Activated gamma-delta T cell treated with anti-CD3 and anti-CD28 coated beads, Interleukin-2, amount 50 U/mL, for 16 hours (primary cell): ENCODE measurements around the gene LOXL4.
"Not testable (repeated sequence)": the region's sequence is repeated elsewhere in the genome, so short reads cannot be mapped to it uniquely, and the experiment has no call there.

Experiments
- DNase-seq: peaks from one replicate; pipeline ENCODE4 v3.0.0-alpha.2; 2020; ENCODE audit warnings: low read depth

Gene LOXL4

GRCh38 chr10:98244141-98244540, 23.9 kb downstream of the LOXL4 start:
- no peak for DNase-seq

- DNase-seq = no peak
Measured at GRCh38 chr10:98242823-98243222, 25.2 kb downstream of the LOXL4 start.

- DNase-seq = no peak
Measured at GRCh38 chr10:98240524-98240923, 27.5 kb downstream of the LOXL4 start.

- DNase-seq = no peak
Measured at GRCh38 chr10:98238391-98238790, 29.6 kb downstream of the LOXL4 start.

GRCh38 chr10:98236862-98237261, 31.1 kb downstream of the LOXL4 start:
- no peak for DNase-seq

GRCh38 chr10:98235846-98236245, 32.1 kb downstream of the LOXL4 start:
- DNase-seq = no peak

- DNase-seq = no peak
Measured at GRCh38 chr10:98231417-98231816, 36.6 kb downstream of the LOXL4 start.

GRCh38 chr10:98228266-98228665, 39.7 kb downstream of the LOXL4 start:
- DNase-seq = not testable (repeated sequence)

- not testable (repeated sequence) for DNase-seq
Measured at GRCh38 chr10:98227713-98228112, 40.3 kb downstream of the LOXL4 start.

GRCh38 chr10:98226508-98227144, 41.4 kb downstream of the LOXL4 start:
- DNase-seq = no peak

- DNase-seq = no peak
Measured at GRCh38 chr10:98224996-98225395, 43.0 kb downstream of the LOXL4 start.

GRCh38 chr10:98224509-98224908, 43.5 kb downstream of the LOXL4 start:
- DNase-seq = no peak

GRCh38 chr10:98223874-98224273, 44.1 kb downstream of the LOXL4 start:
- no peak for DNase-seq

- DNase-seq = no peak
Measured at GRCh38 chr10:98217801-98218200, 50.2 kb downstream of the LOXL4 start.

- DNase-seq = no peak
Measured at GRCh38 chr10:98215373-98215772, 52.6 kb downstream of the LOXL4 start.

GRCh38 chr10:98213740-98214139, 54.3 kb downstream of the LOXL4 start:
- DNase-seq = no peak

GRCh38 chr10:98212196-98212595, 55.8 kb downstream of the LOXL4 start:
- no peak for DNase-seq

- no peak for DNase-seq
Measured at GRCh38 chr10:98209441-98209840, 58.6 kb downstream of the LOXL4 start.

- DNase-seq = no peak
Measured at GRCh38 chr10:98208925-98209324, 59.1 kb downstream of the LOXL4 start.

- DNase-seq = no peak
Measured at GRCh38 chr10:98205351-98205750, 62.6 kb downstream of the LOXL4 start.

- no peak for DNase-seq
Measured at GRCh38 chr10:98202378-98202777, 65.6 kb downstream of the LOXL4 start.

- DNase-seq = no peak
Measured at GRCh38 chr10:98201760-98202159, 66.2 kb downstream of the LOXL4 start.
